Measurements from ENCODE around the gene EYA2.

GRCh38 chr20:47021850-47022249, 127.2 kb downstream of the EYA2 start:
- TF ChIP-seq, protein P1, sequence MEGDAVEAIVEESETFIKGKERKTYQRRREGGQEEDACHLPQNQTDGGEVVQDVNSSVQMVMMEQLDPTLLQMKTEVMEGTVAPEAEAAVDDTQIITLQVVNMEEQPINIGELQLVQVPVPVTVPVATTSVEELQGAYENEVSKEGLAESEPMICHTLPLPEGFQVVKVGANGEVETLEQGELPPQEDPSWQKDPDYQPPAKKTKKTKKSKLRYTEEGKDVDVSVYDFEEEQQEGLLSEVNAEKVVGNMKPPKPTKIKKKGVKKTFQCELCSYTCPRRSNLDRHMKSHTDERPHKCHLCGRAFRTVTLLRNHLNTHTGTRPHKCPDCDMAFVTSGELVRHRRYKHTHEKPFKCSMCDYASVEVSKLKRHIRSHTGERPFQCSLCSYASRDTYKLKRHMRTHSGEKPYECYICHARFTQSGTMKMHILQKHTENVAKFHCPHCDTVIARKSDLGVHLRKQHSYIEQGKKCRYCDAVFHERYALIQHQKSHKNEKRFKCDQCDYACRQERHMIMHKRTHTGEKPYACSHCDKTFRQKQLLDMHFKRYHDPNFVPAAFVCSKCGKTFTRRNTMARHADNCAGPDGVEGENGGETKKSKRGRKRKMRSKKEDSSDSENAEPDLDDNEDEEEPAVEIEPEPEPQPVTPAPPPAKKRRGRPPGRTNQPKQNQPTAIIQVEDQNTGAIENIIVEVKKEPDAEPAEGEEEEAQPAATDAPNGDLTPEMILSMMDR (IDR thresholded peaks at IDR 0.05): no peak
- no peak for TF ChIP-seq POLR2A (IDR thresholded peaks at IDR 0.05)

All from prostate gland (tissue), 2 donors.